ENCODE results near the gene AKR1C2. TPM values are rescaled to one million over a fixed set of nuclear protein-coding genes. Genes with fewer than 3 reads are reported as not detected.
A peak's percentile ranks its signal among the peaks of the same experiment; 100 is the strongest.
"Not testable (repeated sequence)": the region's sequence is repeated elsewhere in the genome, so short reads cannot be mapped to it uniquely, and the experiment has no call there.

AKR1C2 gene
- total RNA-seq, 1 experiment from 2014 or later, result 0.18 TPM

DNA sequence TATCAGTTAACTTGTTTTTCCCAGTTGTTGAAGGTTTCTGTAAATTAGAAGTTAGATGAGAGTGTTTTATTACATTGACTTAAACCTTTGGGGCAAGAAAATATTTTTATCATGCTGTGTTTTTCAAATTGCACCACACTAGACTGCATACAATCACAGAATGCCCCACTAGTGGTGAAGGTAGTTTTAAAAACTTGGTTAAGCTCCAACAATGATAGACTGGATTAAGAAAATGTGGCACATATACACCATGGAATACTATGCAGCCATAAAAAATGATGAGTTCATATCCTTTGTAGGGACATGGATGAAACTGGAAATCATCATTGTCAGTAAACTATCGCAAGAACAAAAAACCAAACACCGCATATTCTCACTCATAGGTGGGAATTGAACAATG, 33.3 kb downstream of the AKR1C2 start:
- not testable (repeated sequence) for H3K27me3 ChIP-seq (replicated peaks); DNase-seq (ENCODE audit: low read depth in 1 of 2, low spot score in 2 of 2); H3K9me3 ChIP-seq (replicated peaks); H3K4me3 ChIP-seq; H3K27ac ChIP-seq; H3K4me1 ChIP-seq (replicated peaks); H3K36me3 ChIP-seq

GRCh38 chr10:4969289-4969688, 34.4 kb downstream of the AKR1C2 start:
- not testable (repeated sequence) for DNase-seq (ENCODE audit: low read depth in 1 of 2, low spot score in 2 of 2); H3K4me1 ChIP-seq (replicated peaks); H3K4me3 ChIP-seq; H3K36me3 ChIP-seq; H3K27me3 ChIP-seq (replicated peaks); H3K9me3 ChIP-seq (replicated peaks); H3K27ac ChIP-seq

DNA sequence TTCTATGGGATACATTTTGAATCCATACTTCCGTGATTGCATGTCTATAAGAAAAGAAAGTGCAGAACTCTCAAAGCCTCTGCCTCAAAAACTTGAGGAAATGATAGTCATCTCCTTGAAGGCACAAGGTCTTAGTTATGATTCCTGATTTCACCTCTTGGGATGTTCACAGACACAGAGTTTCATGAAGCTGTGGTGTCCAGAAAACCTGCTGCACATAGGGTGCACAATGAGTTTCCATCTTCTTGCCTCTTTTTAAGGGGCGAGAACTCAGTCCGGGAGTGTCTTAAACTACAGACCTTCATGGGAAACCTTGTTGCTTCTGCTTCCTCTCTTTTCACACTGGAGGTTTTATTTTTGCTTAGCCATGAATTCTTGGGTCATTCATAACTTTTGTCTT, 36.5 kb downstream of the AKR1C2 start:
- not testable (repeated sequence) for H3K4me1 ChIP-seq (replicated peaks); H3K4me3 ChIP-seq; H3K9me3 ChIP-seq (replicated peaks); H3K27ac ChIP-seq; DNase-seq (ENCODE audit: low read depth in 1 of 2, low spot score in 2 of 2); H3K36me3 ChIP-seq; H3K27me3 ChIP-seq (replicated peaks)

- DNase-seq (ENCODE audit: low read depth in 1 of 2, low spot score in 2 of 2); H3K4me3 ChIP-seq; H3K27me3 ChIP-seq (replicated peaks); H3K36me3 ChIP-seq; H3K27ac ChIP-seq; H3K4me1 ChIP-seq (replicated peaks); H3K9me3 ChIP-seq (replicated peaks): not testable (repeated sequence)
These were observed 37.9 kb downstream of the AKR1C2 start for GRCh38 chr10:4965763-4966162.

- H3K4me1 ChIP-seq (replicated peaks); H3K27me3 ChIP-seq (replicated peaks); DNase-seq (ENCODE audit: low read depth in 1 of 2, low spot score in 2 of 2); H3K27ac ChIP-seq; H3K4me3 ChIP-seq; H3K36me3 ChIP-seq; H3K9me3 ChIP-seq (replicated peaks): not testable (repeated sequence)
These were observed 39.9 kb downstream of the AKR1C2 start for GRCh38 chr10:4963815-4964154.

- H3K27ac ChIP-seq; H3K36me3 ChIP-seq; DNase-seq (ENCODE audit: low read depth in 1 of 2, low spot score in 2 of 2); H3K4me1 ChIP-seq (replicated peaks); H3K4me3 ChIP-seq; H3K9me3 ChIP-seq (replicated peaks); H3K27me3 ChIP-seq (replicated peaks): not testable (repeated sequence)
These were observed 40.5 kb downstream of the AKR1C2 start, which contains the start of gene AKR1C1 for GRCh38 chr10:4962876-4963814. AKR1C1 (plus strand) TSS chr10:4963415; CDS start chr10:4963445, 30 bp downstream.

DNA sequence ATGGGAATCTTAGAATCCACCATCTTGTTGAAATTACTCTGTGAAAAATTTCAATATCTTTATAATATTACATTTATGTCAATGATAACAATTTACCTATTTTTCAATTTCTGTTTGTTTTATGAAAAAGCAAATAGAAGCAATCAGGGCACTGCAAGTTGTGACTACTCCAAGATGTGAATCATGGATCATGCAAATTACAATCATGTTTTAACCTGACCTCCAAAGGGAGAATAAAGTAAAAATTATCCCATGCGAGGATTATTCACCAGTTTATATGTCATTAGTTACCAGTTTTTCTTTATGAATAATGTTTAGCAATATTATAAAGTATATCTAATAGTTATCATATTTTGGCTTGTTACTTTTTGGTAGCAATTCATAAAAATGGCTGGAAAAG, 41.3 kb downstream of the AKR1C2 start:
- H3K27ac ChIP-seq; H3K9me3 ChIP-seq (replicated peaks); DNase-seq (ENCODE audit: low read depth in 1 of 2, low spot score in 2 of 2); H3K27me3 ChIP-seq (replicated peaks); H3K36me3 ChIP-seq; H3K4me1 ChIP-seq (replicated peaks); H3K4me3 ChIP-seq: not testable (repeated sequence)

DNA sequence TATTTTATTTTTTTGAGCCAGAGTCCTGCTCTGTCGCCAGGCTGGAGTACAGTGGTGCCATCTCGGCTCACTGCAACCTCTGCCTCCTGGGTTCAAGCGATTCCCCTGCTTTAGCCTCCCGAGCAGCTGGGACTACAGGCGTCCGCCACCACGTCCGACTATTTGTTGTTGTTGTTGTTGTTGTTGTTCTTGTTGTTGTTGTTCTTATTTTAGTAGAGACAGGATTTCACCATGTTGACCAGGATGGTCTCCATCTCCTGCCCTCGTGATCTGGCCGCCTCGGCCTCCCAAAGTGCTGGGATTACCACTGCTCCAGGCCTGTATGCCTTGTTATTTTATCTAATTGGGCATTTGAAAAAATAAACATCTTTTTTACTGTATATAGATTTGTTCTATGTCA, 42.1 kb downstream of the AKR1C2 start:
- H3K27me3 ChIP-seq (replicated peaks); H3K27ac ChIP-seq; H3K4me1 ChIP-seq (replicated peaks); H3K36me3 ChIP-seq; H3K4me3 ChIP-seq; H3K9me3 ChIP-seq (replicated peaks); DNase-seq (ENCODE audit: low read depth in 1 of 2, low spot score in 2 of 2): not testable (repeated sequence)

DNA sequence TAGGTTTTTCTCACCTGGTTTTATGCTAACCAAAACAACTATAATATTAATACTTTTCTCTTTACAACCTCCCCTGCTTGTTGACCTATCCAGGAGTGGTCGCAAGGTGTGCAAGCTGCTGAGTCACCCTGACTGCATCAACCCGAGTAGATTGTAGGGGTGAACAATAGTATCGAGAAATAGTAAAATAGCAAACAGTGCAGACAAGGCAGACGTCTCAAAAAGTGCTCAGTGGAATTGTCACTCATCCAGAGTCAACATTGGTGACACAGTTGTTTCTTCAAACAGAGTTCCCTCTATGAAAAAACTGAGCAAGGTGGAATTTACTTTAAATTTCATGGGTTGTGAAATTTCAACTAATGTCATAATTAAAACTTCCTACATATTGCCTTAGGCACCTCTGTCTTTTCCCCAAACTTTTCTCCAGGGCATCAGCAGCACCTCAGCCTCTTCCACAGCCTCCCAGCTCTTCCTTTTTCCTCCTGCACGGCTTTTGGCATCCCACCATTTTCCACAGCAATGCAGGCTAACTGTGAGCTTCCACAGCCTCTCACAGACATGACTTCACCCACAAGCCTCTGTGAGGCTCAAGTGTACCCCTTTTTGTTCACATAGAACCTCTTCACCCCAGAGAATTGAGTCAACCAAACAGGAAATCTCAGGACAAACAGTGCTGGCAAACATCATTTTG, 46.6 kb downstream of the AKR1C2 start:
- H3K4me3 ChIP-seq; H3K9me3 ChIP-seq (replicated peaks); DNase-seq (ENCODE audit: low read depth in 1 of 2, low spot score in 2 of 2); H3K27ac ChIP-seq; H3K4me1 ChIP-seq (replicated peaks); H3K27me3 ChIP-seq (replicated peaks); H3K36me3 ChIP-seq: not testable (repeated sequence)

GRCh38 chr10:4956088-4956487, 47.6 kb downstream of the AKR1C2 start:
- not testable (repeated sequence) for H3K36me3 ChIP-seq; DNase-seq (ENCODE audit: low read depth in 1 of 2, low spot score in 2 of 2); H3K27me3 ChIP-seq (replicated peaks); H3K4me1 ChIP-seq (replicated peaks); H3K4me3 ChIP-seq; H3K9me3 ChIP-seq (replicated peaks); H3K27ac ChIP-seq

GRCh38 chr10:4953405-4953804, 50.3 kb downstream of the AKR1C2 start:
- Histone ChIP-seq H3K36me3 (no peaks in the 10 kb centered on the region), H3K9me3 (replicated peaks) (no peaks in the 10 kb centered on the region), H3K27me3 (replicated peaks) (no peaks in the 10 kb centered on the region), H3K4me3 (no peak overlapping the region), H3K4me1 (replicated peaks) (no peaks in the 10 kb centered on the region), H3K27ac (no peak overlapping the region)
- no peak for DNase-seq (ENCODE audit: low read depth in 1 of 2, low spot score in 2 of 2)

GRCh38 chr10:4951512-4952162, 52.0 kb downstream of the AKR1C2 start:
- H3K27ac ChIP-seq; H3K27me3 ChIP-seq (replicated peaks); H3K4me3 ChIP-seq; DNase-seq (ENCODE audit: low read depth in 1 of 2, low spot score in 2 of 2); H3K9me3 ChIP-seq (replicated peaks); H3K36me3 ChIP-seq: not testable (repeated sequence)
- H3K4me1 ChIP-seq (replicated peaks), result peaks cover 14% of the 10 kb centered on the region

DNA sequence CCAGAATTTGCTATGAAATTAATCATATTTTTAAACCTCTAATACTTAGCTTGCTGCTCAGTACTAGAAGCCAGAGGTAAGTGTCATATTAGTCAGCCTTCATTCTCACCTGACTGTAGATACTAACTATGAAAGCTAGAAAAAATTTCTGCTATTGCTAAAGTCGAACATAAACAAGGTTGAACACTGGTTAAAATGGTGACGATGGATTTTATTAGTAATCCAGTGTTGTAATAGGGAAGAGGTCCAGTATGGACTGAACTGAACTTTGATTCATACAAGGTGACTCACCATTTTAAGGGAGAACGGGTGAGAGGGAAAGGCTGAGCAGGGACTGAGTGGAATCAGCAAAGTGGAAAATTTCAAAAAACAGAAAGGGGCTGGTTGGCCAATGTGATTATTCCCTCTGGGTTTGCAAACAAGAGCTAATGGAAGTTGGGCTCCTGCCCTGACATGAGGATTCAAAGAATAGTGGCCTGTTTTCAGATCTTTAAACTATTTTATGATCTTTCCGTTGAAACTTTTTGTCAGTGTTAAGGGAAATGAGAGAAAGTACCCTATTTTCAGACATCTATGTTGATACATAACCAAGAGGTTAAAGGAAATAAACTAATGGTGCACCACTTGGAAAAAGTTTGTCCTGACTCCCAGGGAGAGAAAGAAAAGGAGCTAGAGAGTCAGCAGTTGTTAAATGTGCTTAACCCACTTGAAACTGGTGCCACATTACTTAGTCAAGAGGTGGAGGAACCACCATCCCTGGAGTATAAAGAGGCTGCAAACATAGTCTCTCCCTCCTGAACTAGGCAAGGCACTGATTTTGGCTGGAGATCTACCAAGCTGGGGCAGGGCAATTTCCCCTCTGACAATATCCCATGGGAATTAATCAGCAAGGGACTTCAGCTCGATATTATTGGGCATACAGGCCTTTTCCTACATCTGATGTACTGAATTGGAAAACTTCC, 55.7 kb downstream of the AKR1C2 start:
- no peaks in the 10 kb centered on the region for H3K27me3 ChIP-seq (replicated peaks)
- H3K27ac ChIP-seq, result peak overlapping the region; percentile 15; the same call in 1 of the 2 replicates
- peaks cover 14% of the 10 kb centered on the region for H3K4me1 ChIP-seq (replicated peaks)
- DNase-seq (ENCODE audit: low read depth in 1 of 2, low spot score in 2 of 2), result peak in 1 of 2 experiments; percentile 11
- no peak overlapping the region for H3K4me3 ChIP-seq
- no peaks in the 10 kb centered on the region for H3K9me3 ChIP-seq (replicated peaks)
- no peaks in the 10 kb centered on the region for H3K36me3 ChIP-seq
